ENCODE measurements around the gene RANGAP1.
"Not testable (repeated sequence)": the region's sequence is repeated elsewhere in the genome, so short reads cannot be mapped to it uniquely, and the experiment has no call there.

The RANGAP1 gene

DNA sequence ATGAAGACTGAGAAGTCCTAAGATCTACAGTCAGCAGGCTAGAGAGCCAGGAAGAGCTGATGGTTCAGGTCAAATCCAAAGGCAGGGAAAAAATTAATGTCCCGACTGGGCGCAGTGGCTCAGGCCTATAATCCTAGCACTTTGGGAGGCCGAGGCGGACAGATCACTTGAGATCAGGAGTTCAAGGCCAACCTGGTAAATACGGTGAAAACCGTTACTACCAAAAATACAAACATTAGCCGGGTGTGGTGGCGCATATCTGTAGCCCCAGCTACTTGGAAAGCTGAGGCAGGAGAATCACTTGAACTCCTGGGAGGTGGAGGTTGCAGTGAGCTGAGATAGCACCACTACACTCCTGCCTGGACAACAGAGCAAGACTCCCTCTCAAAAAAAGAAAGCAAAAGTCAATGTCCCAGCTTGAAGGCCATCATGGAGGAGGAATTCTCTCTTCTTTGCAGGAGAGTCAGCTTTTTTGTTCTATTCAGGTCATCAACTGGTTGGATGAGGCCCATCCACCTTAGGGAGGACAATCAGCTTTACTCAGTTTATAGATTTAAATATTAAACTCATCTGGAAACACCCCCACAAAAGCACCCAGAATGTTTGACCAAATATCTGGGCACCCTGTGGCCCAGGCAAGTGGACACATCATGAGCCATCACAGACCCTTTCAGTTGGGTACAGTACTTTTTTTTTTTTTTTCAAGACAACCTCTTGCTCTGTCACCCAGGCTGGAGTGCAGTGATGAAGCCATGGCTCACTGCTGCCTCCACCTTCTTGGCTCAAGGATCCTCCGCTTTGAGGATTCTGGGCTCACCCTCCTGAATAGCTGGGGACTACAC lies 11.1 kb upstream of the RANGAP1 start:
- no peak for DNase-seq

DNA sequence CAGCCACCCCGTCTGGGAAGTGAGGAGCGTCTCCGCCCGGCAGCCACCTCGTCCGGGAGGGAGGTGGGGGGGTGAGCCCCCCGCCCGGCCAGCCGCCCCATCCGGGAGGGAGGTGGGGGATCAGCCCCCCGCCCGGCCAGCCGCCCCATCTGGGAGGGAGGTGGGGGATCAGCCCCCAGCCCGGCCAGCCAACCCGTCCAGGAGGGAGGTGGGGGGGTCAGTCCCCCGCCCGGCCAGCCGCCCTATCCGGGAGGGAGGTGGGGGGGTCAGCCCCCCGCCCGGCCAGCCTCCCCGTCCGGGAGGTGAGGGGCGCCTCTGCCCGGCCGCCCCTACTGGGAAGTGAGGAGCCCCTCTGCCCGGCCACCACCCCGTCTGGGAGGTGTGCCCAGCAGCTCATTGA lies 8.8 kb upstream of the RANGAP1 start:
- DNase-seq: not testable (repeated sequence)

GRCh38 chr22:41290262-41291221 lies 4.6 kb upstream of the RANGAP1 start:
- no peak for DNase-seq

GRCh38 chr22:41289671-41290070 lies 3.7 kb upstream of the RANGAP1 start:
- no peak for DNase-seq

DNA sequence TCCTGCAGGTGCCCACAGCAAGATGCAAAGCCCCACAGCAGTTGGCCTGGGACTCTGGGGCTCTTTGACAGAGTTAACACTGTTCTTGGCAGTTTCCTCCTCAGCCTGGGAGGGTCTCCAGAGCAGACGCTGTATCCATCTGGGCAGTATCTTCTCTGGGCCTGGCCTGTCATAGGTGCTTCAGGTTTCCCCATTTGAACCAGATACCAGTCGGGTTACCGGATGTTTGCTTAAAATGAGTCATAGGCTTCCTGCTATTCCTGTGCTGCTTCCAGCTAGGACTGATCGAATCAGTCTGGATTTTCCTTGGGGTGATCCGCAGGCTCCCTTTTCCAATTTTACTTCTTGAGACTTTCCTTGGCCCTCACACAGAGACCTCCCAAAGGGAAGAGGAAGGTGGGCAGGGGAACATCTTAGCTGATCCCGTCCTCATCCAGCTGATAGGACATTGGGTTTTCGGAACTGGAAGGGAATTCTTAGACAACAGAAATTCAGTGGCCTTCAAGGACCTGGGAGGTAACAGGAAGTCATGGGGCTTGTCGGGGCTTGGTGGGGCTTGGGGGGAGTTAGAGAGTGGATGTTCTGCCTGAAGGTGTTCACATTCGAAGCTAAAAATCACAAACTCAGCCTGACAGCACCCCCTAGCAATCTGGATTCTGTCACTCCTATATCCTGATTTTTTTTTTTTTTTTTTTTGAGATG lies 2.4 kb upstream of the RANGAP1 start:
- peak; percentile 96 for DNase-seq

DNA sequence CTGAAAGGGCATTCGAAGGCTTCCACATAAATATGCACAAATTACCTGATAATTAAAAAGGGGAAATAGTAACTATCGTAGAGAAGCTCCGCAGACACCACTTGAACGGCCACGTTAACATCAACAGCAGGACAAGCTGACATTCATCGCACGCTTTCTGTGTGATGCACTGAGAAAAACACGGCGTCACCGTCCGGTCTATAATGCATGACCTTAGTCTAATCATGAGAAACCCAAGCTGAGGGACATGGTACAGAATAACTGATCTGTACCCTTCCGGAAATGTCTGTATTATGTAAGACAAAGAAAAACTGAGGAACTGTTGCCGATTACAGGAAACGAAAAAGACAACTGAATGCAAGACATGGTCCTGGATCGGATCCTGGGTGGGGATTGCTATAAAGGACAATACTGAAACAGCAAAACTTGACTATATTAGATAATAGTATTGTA lies 678 bp upstream of the RANGAP1 start:
- peak; percentile 87 for DNase-seq

- peak; percentile 85 for DNase-seq
These were observed 557 bp downstream of the RANGAP1 start for GRCh38 chr22:41285441-41285819.

DNA sequence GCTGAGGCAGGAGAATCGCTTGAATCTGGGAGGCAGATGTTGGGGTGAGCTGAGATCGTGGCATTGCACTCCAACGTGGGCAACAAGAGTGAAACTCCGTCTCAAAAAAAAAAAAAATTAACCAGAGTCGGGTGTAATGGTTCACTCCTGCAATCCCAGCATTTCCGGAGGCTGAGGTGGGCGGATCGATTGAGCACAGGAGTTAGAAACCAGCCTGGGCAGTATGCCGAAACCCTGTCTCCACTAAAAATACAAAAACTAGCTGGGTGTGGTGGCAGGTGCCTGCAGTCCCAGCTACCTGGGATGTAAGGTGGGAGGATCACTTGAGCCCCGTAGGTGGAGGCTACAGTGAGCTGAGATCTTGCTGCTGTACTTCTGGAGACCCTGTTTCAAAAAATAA lies 1.5 kb downstream of the RANGAP1 start:
- DNase-seq: no peak

- no peak for DNase-seq
These were observed 5.1 kb downstream of the RANGAP1 start for GRCh38 chr22:41280854-41281253.

- DNase-seq: no peak
These were observed 5.9 kb downstream of the RANGAP1 start for GRCh38 chr22:41280065-41280464.

GRCh38 chr22:41274856-41275255 lies 11.1 kb downstream of the RANGAP1 start:
- DNase-seq: no peak

DNA sequence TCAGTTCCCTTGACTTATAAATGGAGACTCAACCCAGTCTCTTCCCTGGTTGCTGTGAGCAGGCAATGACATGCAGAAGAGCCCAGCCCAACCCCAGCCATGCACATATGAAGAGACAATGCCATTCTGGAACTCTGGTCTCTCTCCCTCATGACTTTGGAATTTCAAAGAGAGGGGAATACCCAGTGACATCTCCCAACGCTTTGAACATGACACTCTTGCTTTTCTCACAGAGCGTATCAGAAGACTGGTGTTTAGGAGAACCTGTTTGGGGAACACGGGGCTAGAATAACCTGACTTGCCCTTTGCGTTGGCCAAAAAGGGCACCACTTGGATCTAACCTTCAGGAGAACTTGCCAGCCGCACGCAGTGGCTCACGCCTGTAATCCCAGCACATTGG lies 12.9 kb downstream of the RANGAP1 start:
- no peak for DNase-seq

- DNase-seq: no peak
These were observed 14.2 kb downstream of the RANGAP1 start for GRCh38 chr22:41271787-41272186.

GRCh38 chr22:41267958-41268357 lies 18.0 kb downstream of the RANGAP1 start:
- DNase-seq: no peak

GRCh38 chr22:41264408-41264941 lies 21.5 kb downstream of the RANGAP1 start:
- DNase-seq: no peak

- no peak for DNase-seq
These were observed 22.3 kb downstream of the RANGAP1 start for GRCh38 chr22:41263704-41264103.

DNA sequence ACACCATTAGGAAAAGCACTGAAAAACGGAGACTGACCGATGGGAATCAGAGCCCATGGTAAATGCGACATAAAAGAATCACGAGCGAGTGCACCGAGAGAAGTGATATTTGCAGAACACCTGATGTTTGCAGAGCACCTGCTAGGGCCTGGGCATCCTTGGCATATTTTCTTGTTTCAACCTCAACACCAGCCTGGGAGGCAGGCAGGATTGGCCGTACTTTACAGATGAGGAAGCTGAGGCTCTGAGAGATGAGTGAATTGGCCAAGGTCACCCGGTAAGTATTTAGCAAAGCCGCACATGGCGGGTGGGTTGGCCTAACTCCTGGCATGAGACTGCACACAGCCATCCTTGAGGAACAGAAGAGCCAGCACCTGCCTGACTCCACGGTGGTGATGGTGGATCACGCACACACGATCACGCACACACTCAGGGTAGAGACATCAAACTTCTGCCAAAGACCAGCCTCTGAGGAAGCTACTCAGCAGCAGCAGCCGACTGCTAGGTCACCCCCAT lies 23.7 kb downstream of the RANGAP1 start:
- DNase-seq: no peak

- no peak for DNase-seq
These were observed 24.3 kb downstream of the RANGAP1 start for GRCh38 chr22:41261541-41262249.

DNA sequence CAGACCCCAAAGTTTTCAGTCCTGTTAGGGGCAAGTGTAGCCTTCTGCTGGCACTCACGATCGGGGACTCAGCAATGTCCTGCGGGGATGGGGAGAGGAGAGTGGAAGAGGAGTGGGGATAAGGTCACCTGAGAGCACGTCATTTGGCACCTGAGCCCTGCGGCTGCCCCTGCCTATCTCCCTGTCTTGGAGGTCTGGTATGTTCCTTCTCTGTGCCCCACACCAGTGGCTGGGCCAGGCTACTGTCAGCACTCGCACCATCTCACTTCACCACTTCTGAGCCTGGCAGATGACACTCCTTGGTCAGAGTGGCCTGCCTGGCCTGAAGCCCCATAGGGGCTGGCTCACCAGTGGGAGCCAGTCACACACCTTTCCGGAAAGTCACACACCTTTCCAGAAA lies 25.1 kb downstream of the RANGAP1 start:
- no peak for DNase-seq

DNA sequence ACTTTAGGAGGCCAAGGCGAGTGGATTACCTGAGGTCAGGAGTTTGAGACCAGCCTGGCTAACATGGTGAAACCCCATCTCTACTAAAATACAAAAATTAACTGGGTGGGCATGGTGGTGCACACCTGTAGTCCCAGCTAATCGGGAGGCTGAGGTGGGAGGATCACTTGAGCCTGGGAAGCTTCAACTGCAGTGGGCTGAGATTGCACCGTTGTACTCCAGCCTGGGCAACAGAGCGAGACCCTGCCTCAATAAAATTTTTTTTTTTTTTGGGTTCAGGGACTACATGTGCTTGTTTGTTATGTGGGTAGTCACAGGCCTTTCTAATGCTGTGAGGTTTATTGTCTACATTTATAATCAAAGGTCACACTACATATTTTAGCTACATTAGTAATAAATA lies 26.2 kb downstream of the RANGAP1 start:
- not testable (repeated sequence) for DNase-seq

- no peak for DNase-seq
These were observed 28.3 kb downstream of the RANGAP1 start for GRCh38 chr22:41257696-41258095.
